ENCODE results near the gene EPHA5.

- TF ChIP-seq CTCF (IDR thresholded peaks at IDR 0.05), result no peak
- no peak for TF ChIP-seq EP300 (IDR thresholded peaks at IDR 0.05)
- TF ChIP-seq POLR2AphosphoS5 (IDR thresholded peaks at IDR 0.05), result no peak
- TF ChIP-seq POLR2A (IDR thresholded peaks at IDR 0.05), result no peak
Observed at GRCh38 chr4:65624651-65625050, 45.6 kb downstream of the EPHA5 start.

Measured in sigmoid colon (tissue), 4 donors.